ENCODE results near the gene NUP160.
"Not testable (repeated sequence)": the region's sequence is repeated elsewhere in the genome, so short reads cannot be mapped to it uniquely, and the experiment has no call there.

NUP160 gene

DNA sequence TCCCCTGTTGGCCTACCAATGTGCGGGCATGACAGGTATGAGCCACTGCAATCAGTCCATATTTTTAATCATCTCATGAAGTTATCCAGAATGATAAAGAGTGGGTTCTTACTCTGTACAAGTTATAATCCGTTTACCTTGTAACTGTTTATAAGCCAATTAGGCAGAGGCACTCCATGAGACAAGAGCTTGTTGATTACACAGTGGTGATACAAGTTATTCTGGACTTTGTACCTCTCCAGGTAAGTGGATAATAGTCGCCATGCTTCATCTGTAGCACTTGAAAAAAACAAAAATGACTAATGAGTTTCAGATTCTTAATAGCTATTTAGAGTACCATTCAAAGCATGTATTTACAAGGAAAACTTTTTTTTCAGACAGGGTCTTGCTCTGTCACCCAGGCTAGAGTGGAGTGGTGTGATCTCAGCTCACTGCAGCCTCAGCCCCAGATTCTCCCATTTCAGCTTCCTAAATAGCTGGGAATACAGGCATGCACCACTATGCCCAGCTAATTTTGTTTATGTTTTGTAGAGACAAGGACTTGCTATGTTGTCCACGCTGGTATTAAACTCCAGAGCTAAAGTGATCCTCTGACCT lies 63.3 kb downstream of the NUP160 start:
- no peak for DNase-seq

DNA sequence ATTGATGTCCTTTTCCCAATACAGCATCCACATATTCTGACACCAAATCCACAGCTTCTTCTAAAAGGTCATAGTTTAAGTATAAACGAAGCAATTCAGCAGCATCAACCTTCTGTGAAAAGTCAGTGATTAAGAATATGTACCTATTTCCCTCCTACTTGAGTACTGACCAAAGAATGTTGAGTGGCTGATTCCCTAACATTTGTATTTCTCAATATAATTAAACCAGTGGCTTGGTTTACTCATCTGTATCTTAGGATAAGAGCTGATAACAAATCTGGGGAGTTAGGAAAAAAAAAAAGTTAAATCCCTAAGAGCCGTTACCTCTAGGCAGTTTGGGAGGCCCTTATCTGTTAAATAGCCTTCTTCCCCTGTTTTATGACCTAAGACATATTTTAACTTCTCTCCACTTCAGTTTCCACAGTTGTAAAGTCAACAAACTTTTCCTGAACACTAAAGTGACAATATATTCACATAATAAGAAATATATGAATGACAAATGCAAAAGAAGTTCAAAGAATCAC lies 65.0 kb downstream of the NUP160 start:
- DNase-seq: no peak

DNA sequence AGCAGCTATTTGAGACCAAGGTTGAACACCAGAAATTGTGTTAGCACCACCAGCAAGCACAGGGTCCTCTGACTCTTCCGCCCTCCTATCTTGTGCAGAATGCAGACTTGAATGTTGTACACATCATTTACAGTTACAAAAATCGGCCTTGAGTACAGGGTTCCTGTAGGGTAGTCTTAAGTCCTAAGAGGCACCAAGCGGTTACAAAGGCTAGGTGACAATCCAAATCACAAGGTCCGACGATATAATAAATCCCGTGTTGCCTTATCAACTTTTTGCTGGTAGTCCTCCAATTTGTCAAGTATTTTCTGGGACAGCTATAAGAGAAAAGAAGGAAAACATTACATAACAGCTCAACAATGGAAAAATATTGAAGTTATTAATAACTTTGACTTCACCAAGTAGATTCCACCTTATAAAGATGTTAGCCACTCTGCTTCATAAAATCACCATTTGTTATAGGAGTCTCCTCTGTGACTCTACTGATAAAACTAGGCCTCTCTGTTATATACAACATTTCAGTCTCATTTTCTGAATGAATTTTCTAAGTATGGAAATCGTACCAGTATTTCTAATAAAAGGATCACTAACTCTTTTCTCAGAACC lies 69.2 kb downstream of the NUP160 start:
- no peak for DNase-seq

DNA sequence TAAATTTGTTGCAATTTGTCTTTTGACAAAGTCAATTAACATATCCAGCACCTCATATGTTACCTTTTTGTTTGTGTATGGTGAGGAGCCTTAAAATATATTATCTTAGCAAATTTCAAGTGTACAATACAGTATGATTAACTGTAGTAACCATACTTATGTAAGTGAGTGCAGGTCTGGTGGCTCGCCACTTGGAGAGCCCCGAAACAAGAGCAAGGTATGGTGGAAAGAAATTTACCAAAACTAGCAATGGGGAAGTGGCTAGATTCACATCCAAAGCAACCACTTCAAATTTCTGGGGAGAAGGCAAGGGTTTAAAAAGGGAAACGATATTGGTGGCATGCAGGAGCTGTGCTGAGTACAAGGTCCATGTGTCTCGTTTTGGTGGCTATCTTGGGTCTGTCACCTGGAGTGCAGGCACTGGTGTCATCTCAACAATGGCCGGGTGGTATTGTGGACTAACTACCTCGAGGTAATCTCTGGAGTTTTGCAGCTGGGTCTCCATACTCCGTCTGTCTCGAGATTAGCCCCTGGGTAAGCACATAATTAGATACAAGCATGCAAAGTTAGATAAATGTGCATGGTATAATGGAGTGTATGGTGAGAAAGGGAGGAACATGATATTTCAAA lies 72.8 kb downstream of the NUP160 start:
- no peak for DNase-seq

DNA sequence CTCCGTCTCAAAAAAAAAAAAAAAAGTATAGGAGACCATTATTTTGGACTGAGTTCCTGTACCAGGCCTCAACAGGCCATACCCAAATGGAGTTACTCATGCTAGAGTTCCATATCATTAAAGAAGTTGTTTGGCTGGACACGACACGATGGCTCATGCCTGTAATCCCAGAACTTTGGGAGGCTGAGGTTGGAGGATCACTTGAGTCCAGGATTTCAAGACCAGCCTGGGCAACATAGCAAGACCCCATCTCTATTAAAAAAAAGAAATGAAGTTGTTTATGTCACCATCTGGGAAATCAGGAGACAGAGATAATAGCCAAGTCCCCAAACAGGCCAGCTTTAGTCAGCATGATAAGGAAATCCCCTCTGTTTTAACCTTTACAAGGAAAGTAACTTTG lies 74.3 kb downstream of the NUP160 start:
- DNase-seq: no peak

DNA sequence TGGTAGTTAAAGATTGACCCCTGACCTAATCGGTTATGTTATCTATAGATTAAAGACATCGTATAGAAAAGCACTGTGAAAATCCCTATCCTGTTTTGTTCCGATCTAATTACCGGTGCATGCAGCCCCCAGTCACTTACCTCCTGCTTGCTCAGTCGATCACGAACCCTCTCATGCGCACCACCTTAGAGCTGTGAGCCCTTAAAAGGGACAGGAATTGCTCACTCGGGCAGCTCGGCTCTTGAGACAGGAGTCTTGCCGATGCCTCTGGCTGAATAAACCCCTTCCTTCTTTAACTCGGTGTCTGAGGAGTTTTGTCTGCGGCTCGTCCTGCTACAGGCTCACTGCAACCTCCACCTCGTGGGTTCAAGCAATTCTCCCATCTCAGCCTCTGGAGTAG lies 78.6 kb downstream of the NUP160 start:
- DNase-seq: not testable (repeated sequence)

DNA sequence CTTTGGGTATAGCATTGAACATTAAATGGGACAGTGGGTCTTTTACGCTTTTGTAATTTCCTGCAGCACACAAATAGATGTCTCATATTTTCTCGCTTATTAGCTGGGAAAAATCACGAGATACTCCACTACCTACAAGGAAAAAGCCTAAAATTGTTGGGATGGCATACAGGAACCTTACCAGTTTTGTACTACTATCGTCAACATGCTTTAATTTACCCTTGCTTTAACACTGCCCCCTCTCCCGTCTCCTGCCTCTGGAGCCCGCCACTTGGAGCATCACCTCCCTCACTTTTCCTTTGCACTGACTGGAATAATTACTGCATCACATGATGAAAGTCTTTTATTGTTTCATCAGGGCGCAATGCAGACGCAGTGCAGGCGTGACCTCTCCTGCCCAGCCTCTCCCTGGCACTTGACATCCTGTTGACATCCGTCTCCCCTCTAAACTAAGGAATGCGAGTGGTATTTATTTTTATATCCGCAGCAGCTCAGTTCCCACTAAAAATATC lies 80.0 kb downstream of the NUP160 start:
- DNase-seq: peak; percentile 50

DNA sequence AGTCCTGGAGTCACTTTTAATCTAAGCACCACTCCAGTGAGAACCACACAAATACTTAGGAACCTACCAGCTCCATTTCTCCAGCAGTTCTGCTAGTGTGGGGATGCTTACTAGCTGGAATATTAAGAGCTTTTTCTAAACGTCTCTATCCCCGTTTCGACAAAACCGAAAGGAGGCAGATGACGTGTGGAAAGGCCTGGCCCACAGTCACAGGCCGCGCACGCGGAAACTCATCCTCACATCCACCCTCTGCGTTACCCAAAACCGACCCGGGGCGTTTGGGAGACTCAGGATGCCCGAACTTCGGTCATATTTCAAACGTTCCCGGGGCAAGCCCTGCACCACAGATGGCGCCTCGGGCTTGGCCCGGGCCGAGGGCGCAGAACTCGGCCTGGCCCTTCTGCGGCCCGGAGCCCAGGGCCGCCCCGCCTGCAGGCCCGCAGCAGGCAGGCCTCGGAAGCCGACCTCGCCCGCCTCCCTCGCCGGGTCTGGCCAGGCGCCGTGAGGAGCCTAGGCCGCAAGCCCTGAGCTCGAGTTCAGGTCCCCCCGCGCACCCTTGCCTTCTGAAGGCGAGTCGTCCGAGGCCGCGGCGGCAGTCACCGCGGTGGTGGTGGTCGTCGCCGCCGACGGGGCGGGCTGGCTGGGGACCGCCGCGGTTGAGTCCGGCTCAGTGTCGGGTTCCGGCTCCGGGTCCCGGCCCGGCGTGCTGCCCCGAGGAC lies 81.5 kb downstream of the NUP160 start:
- peak; percentile 87 for DNase-seq

DNA sequence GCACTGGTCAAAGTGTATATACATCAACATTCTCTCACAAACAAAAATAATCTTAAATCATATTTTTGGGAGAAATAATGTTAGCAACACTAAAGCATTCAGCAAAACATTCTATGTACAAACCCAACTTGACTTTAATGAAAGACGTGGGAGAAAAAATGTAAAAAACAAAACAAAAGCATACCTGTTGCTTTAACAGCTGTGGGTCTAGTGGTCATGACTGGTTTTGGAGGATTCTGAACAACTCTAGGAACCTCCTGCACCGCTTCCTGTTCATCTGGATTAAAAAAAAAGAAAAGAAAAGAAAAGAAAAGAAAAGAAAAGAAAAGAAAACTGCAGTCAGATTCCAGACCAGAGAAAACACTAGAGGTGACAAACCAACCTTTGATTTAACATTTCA lies 83.1 kb downstream of the NUP160 start:
- DNase-seq: no peak

DNA sequence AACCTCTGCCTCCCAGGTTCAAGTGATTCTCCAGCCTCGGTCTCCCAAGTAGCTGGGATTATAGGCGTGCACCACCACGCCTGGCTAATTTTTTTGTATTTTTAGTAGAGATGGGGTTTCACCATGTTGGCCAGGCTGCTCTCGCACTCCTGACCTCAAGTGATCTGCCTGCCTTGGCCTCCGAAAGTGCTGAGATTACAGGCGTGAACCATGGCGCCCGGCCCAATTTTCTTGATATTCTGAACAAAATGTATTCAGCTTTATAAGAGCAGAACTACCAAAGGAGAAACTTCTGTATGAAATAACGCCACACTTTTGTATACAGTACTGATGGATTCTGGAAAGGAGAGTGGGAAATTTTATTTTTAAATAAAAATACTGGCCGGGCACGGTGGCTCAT lies 88.9 kb downstream of the NUP160 start:
- DNase-seq: not testable (repeated sequence)

DNA sequence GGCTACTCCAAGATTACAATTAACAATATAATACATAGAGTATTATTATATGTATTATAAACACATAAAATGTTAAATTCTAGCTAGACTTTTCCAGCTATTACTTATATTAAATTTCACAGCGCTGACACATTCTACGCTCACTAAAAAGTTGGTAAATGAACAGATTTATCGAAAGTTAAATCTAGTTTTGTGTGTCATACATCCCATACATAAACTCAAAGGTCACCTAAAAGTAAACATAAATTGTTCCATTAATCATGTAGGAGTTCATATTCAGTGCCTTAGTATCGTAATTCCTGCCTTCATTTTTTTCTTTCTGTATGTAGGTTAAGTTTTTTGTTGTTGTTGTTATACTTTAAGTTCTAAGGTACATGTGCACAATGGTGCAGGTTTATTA lies 91.9 kb downstream of the NUP160 start:
- no peak for DNase-seq

DNA sequence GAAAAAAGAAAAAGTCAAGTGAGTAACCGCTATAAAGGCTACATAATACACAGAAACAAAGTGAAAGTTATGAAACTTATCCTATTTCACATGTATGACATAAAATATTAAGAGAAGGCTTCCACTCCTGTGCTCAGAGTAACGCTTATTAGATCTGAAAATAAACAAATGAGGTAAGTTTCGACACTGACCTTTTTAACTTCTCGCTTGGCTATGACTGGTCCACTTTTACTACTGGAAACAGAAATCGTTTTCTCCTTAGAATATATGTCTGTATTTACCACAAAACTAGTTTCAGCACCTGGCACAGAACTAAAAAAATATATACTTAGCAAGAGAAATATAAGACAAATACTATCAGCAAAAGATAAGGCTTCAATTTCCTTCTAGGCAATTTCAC lies 97.4 kb downstream of the NUP160 start:
- DNase-seq: no peak

DNA sequence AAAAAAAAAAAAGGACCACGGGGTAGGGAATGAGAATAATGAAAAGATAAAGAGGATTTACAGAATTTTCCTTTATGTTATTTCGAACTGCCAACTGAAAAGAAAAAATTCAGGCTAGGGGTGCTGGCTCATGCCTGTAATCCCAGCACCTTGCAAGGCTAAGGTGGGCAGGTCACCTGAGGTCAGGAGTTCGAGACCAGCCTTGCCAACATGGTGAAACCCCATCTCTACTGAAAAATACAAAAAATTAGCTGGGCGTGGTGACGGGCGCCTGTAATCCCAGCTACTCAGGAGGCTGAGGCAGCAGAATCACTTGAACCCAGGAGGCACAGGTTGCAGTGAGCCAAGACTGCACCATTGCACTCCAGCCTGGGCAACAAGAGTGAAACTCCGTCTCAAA lies 105.7 kb downstream of the NUP160 start:
- DNase-seq: not testable (repeated sequence)

DNA sequence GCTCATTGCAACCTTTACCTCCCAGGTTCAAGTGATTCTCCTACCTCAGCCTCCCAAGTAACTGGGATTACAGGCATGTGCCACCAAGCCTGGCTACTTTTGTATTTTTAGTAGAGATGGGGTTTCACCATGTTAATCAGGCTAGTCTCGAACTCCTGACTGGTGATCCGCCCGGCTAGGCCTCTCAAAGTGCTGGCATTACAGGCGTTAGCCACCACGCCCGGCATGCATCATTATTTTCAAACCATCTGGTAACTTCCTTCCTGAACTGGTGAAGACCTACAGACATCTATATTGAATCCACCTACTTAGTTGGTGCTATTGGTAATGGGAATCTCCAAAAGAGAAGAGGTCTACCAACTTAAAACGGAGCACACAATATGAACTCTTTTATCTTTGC lies 110.3 kb downstream of the NUP160 start:
- DNase-seq: not testable (repeated sequence)

DNA sequence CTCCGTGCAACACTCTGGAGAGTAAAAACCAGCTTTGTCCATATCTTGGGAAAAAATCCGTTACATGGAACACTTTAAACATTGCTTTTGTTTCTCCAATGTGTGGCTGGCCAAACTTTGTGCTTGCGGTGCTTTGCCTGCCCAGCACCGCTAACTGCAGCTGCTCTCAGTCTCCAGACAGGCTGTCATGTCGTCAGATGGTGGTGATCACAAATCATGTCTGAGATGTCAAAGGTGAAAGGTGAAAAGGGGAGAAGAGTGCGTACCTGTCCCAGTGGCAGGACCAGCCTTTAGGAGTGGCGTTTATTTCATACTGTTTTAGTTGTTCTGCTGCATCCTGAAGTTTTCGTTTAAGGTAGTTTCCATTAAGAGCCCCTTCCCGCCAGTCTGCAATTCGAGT lies 115.9 kb downstream of the NUP160 start:
- no peak for DNase-seq

DNA sequence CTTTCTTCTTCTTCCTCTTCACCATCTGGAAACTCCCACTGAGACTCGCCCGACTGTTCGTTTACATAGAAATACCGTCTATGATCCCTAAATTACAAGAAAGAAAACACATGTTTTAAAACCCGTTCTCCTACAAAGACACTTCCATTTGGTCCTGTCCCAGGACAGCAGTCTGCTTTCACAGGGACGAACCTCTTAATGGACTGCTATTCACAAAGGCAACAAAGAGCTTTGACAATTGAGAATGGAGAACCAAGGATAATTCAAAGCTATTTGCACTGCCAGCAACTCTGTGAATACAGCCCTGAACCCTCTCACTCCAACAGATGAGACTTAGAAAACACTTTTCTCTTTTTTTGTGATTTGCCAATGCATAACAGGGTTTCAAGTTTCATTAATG lies 116.7 kb downstream of the NUP160 start:
- no peak for DNase-seq

Data from stimulated activated CD4-positive, alpha-beta T cell treated with anti-CD3 and anti-CD28 coated beads, Interleukin-15, amount 100 ng/mL, for 24 hours (primary cell).